Skeletal muscle satellite cell (primary cell): ENCODE data around the gene VIPR2.

Experiments
- H3K27me3 ChIP-seq: 2 replicates; pipeline ENCODE4 v1.7.0; 2013; ENCODE audit warnings: low read length; ENCODE audit not compliant: control insufficient read depth, insufficient read depth
- H3K36me3 ChIP-seq: 2 replicates; pipeline ENCODE4 v1.7.0; 2013; ENCODE audit warnings: mild to moderate bottlenecking, control low read depth, low read length; ENCODE audit not compliant: insufficient read depth
- H3K4me1 ChIP-seq: 2 replicates; pipeline ENCODE4 v1.7.0; 2013; ENCODE audit warnings: low read length; ENCODE audit not compliant: control insufficient read depth, insufficient read depth
- H3K4me2 ChIP-seq: 2 replicates; pipeline ENCODE4 v1.7.0; 2013; ENCODE audit warnings: mild to moderate bottlenecking, low read length
- H3K4me3 ChIP-seq: 2 replicates; pipeline ENCODE4 v1.7.0; 2013; ENCODE audit warnings: low read length
- H3K9ac ChIP-seq: 2 replicates; pipeline ENCODE4 v1.7.0; 2013; ENCODE audit warnings: mild to moderate bottlenecking, low read depth, low read length, moderate library complexity
- H3K9me3 ChIP-seq: replicated peaks from 2 replicates; pipeline ENCODE4 v1.7.0; 2013; ENCODE audit warnings: mild to moderate bottlenecking, control low read depth, low read length

VIPR2 gene

GRCh38 chr7:159156436-159157245, 12.0 kb upstream of the VIPR2 start:
- Histone ChIP-seq H3K4me1 (no peaks in the 10 kb centered on the region), H3K9me3 (peaks cover 12% of the 10 kb centered on the region), H3K9ac (no peak overlapping the region), H3K27me3 (no peaks in the 10 kb centered on the region), H3K36me3 (no peaks in the 10 kb centered on the region), H3K4me3 (no peak overlapping the region), H3K4me2 (no peak overlapping the region)

- H3K27me3 ChIP-seq, result no peaks in the 10 kb centered on the region
- H3K4me1 ChIP-seq, result no peaks in the 10 kb centered on the region
- no peak overlapping the region for H3K4me2 ChIP-seq
- H3K9me3 ChIP-seq, result peaks cover 12% of the 10 kb centered on the region
- H3K4me3 ChIP-seq, result no peak overlapping the region
- H3K9ac ChIP-seq, result no peak overlapping the region
- no peaks in the 10 kb centered on the region for H3K36me3 ChIP-seq
Measured at GRCh38 chr7:159155410-159155809, 10.7 kb upstream of the VIPR2 start.

- no peaks in the 10 kb centered on the region for H3K27me3 ChIP-seq
- H3K36me3 ChIP-seq, result no peaks in the 10 kb centered on the region
- no peak overlapping the region for H3K9ac ChIP-seq
- no peak overlapping the region for H3K4me3 ChIP-seq
- H3K9me3 ChIP-seq, result peaks cover 12% of the 10 kb centered on the region
- H3K4me1 ChIP-seq, result no peaks in the 10 kb centered on the region
- no peak overlapping the region for H3K4me2 ChIP-seq
Measured at GRCh38 chr7:159154243-159154642, 9.6 kb upstream of the VIPR2 start.

GRCh38 chr7:159153511-159153910, 8.8 kb upstream of the VIPR2 start:
- H3K9me3 ChIP-seq, result peaks cover 11% of the 10 kb centered on the region
- no peaks in the 10 kb centered on the region for H3K36me3 ChIP-seq
- H3K9ac ChIP-seq, result no peak overlapping the region
- H3K4me1 ChIP-seq, result no peaks in the 10 kb centered on the region
- H3K4me3 ChIP-seq, result no peak overlapping the region
- no peak overlapping the region for H3K4me2 ChIP-seq
- no peaks in the 10 kb centered on the region for H3K27me3 ChIP-seq

GRCh38 chr7:159152816-159153215, 8.1 kb upstream of the VIPR2 start:
- Histone ChIP-seq H3K9ac (no peak overlapping the region), H3K36me3 (no peaks in the 10 kb centered on the region), H3K4me1 (no peaks in the 10 kb centered on the region), H3K27me3 (no peaks in the 10 kb centered on the region), H3K9me3 (peaks cover 9% of the 10 kb centered on the region), H3K4me3 (no peak overlapping the region), H3K4me2 (no peak overlapping the region)

GRCh38 chr7:159151231-159151630, 6.6 kb upstream of the VIPR2 start:
- Histone ChIP-seq H3K27me3 (no peaks in the 10 kb centered on the region), H3K4me2 (no peak overlapping the region), H3K9me3 (peaks cover 7% of the 10 kb centered on the region), H3K36me3 (no peaks in the 10 kb centered on the region), H3K4me3 (no peak overlapping the region), H3K9ac (no peak overlapping the region), H3K4me1 (no peaks in the 10 kb centered on the region)

- no peaks in the 10 kb centered on the region for H3K36me3 ChIP-seq
- no peak overlapping the region for H3K4me2 ChIP-seq
- H3K27me3 ChIP-seq, result peaks cover 3% of the 10 kb centered on the region
- no peaks in the 10 kb centered on the region for H3K4me1 ChIP-seq
- peaks cover 3% of the 10 kb centered on the region for H3K9me3 ChIP-seq
- no peak overlapping the region for H3K9ac ChIP-seq
- no peak overlapping the region for H3K4me3 ChIP-seq
Measured at GRCh38 chr7:159149488-159149887, 4.8 kb upstream of the VIPR2 start.

- Histone ChIP-seq H3K4me1 (no peaks in the 10 kb centered on the region), H3K36me3 (no peaks in the 10 kb centered on the region), H3K4me2 (no peak overlapping the region), H3K27me3 (peaks cover 9% of the 10 kb centered on the region), H3K9me3 (peaks cover 3% of the 10 kb centered on the region), H3K4me3 (no peak overlapping the region), H3K9ac (no peak overlapping the region)
Measured at GRCh38 chr7:159148430-159149395, 4.0 kb upstream of the VIPR2 start.

GRCh38 chr7:159147687-159148086, 3.0 kb upstream of the VIPR2 start:
- Histone ChIP-seq H3K36me3 (no peaks in the 10 kb centered on the region), H3K9ac (no peak overlapping the region), H3K4me1 (no peaks in the 10 kb centered on the region), H3K27me3 (peaks cover 17% of the 10 kb centered on the region), H3K4me2 (no peak overlapping the region), H3K9me3 (peaks cover 3% of the 10 kb centered on the region), H3K4me3 (no peak overlapping the region)

- Histone ChIP-seq H3K4me3 (no peak overlapping the region), H3K9ac (no peak overlapping the region), H3K4me1 (no peaks in the 10 kb centered on the region), H3K27me3 (peaks cover 20% of the 10 kb centered on the region), H3K36me3 (no peaks in the 10 kb centered on the region), H3K4me2 (no peak overlapping the region), H3K9me3 (peaks cover 3% of the 10 kb centered on the region)
Measured at GRCh38 chr7:159147246-159147645, 2.6 kb upstream of the VIPR2 start.

- Histone ChIP-seq H3K4me1 (no peaks in the 10 kb centered on the region), H3K4me3 (no peak overlapping the region), H3K4me2 (no peak overlapping the region), H3K27me3 (peaks cover 21% of the 10 kb centered on the region), H3K9ac (no peak overlapping the region), H3K9me3 (peaks cover 3% of the 10 kb centered on the region), H3K36me3 (no peaks in the 10 kb centered on the region)
Measured at GRCh38 chr7:159146084-159146858, 1.6 kb upstream of the VIPR2 start.
